AG04449 (cell line): Measurements from ENCODE around the gene CNOT6.

Source experiments
- CTCF ChIA-PET: fragments of 350-600 bp; formaldehyde crosslinking; extraction: SDS; loops from one replicate; lab custom pipeline; 2021; ENCODE audit warnings: antibody characterized with exemption; lab: Yijun Ruan, JAX
- POLR2A ChIA-PET: fragments of 400-600, 350-600 bp; formaldehyde crosslinking; extraction: SDS; loops from one replicate; lab custom pipeline; 2020; ENCODE audit warnings: antibody characterized with exemption, inconsistent platforms; lab: Yijun Ruan, JAX
- DNase-seq: peaks from one replicate; pipeline ENCODE4 v3.0.0-alpha.2; 2010; ENCODE audit warnings: low read depth, low spot score
- H3K4me3 ChIP-seq: 2 replicates; pipeline ENCODE4 v1.5.1; 2011; ENCODE audit warnings: low read depth, mild to moderate bottlenecking, control low read depth, low read length
- CTCF ChIP-seq: IDR thresholded peaks from one replicate; pipeline ENCODE4 v1.5.1; 2011; ENCODE audit warnings: mild to moderate bottlenecking, moderate library complexity, low read length, control low read depth, inconsistent platforms; ENCODE audit not compliant: insufficient read depth; ENCODE audit errors: missing control alignments

Gene CNOT6

GRCh38 chr5:180548563-180548962, 54.4 kb downstream of the CNOT6 start:
- no peak for DNase-seq
- POLR2A ChIA-PET = no interaction called here
- CTCF ChIA-PET = interaction anchor here (1.7 kb wide), 1 partner anchor 22 kb away, joined by 4 read pairs; no protein-coding TSS in a partner anchor
- no peak overlapping the region for H3K4me3 ChIP-seq
- no peak for TF ChIP-seq CTCF

GRCh38 chr5:180553530-180553929, 59.4 kb downstream of the CNOT6 start:
- no peak overlapping the region for H3K4me3 ChIP-seq
- ChIA-PET POLR2A (no interaction called here), CTCF (interaction anchor here (2.1 kb wide), 1 partner anchor 82 kb away, joined by 4 read pairs; no protein-coding TSS in a partner anchor)
- DNase-seq = no peak
- no peak for TF ChIP-seq CTCF

GRCh38 chr5:180555168-180555921, 61.2 kb downstream of the CNOT6 start:
- no peak overlapping the region for H3K4me3 ChIP-seq
- no peak for DNase-seq
- no peak for TF ChIP-seq CTCF
- CTCF ChIA-PET = interaction anchor here (2.1 kb wide), 1 partner anchor 84 kb away, joined by 4 read pairs; no protein-coding TSS in a partner anchor
- POLR2A ChIA-PET = no interaction called here

- POLR2A ChIA-PET = no interaction called here
- CTCF ChIA-PET = interaction anchor here (0.6 kb wide), 1 partner anchor 37 kb away, joined by 3 read pairs; no protein-coding TSS in a partner anchor
- no peak for TF ChIP-seq CTCF
- no peak for DNase-seq
- H3K4me3 ChIP-seq = no peak overlapping the region
Observed at GRCh38 chr5:180557217-180557809, 63.1 kb downstream of the CNOT6 start.

GRCh38 chr5:180558232-180558631, 64.1 kb downstream of the CNOT6 start:
- no peak for TF ChIP-seq CTCF
- POLR2A ChIA-PET = no interaction called here

GRCh38 chr5:180563994-180564393, 69.8 kb downstream of the CNOT6 start:
- CTCF ChIA-PET = no interaction called here

More at GRCh38 chr5:180558232-180558631, 64.1 kb downstream of the CNOT6 start:
- no peak for DNase-seq
- CTCF ChIA-PET = no interaction called here
- H3K4me3 ChIP-seq = no peak overlapping the region

More at GRCh38 chr5:180563994-180564393, 69.8 kb downstream of the CNOT6 start:
- no peak for TF ChIP-seq CTCF
- H3K4me3 ChIP-seq = no peak overlapping the region
- POLR2A ChIA-PET = no interaction called here
- DNase-seq = no peak
